SKM-1 treated with dmso at 0.1 percent for 144 hours (cell line): ENCODE results near the gene PVALB.
A peak's percentile ranks its signal among the peaks of the same experiment; 100 is the strongest.

Experiments
- DNase-seq: peaks from one replicate; lab custom pipeline; 2025; ENCODE audit not compliant: unreplicated experiment; lab: John Stamatoyannopoulos, UW

Gene PVALB

GRCh38 chr22:36815558-36816338 is 1.1 kb downstream of the PVALB start:
- no peak for DNase-seq

- DNase-seq, result no peak
These were observed 2.0 kb downstream of the PVALB start for GRCh38 chr22:36814801-36815200.

GRCh38 chr22:36811094-36811800 is 5.6 kb downstream of the PVALB start:
- no peak for DNase-seq

- no peak for DNase-seq
These were observed 7.5 kb downstream of the PVALB start for GRCh38 chr22:36809351-36809750.

GRCh38 chr22:36808721-36809344 is 8.0 kb downstream of the PVALB start:
- no peak for DNase-seq

GRCh38 chr22:36807627-36808026 is 9.2 kb downstream of the PVALB start:
- no peak for DNase-seq

- no peak for DNase-seq
These were observed 10.0 kb downstream of the PVALB start for GRCh38 chr22:36806835-36807234.

- no peak for DNase-seq
These were observed 13.5 kb downstream of the PVALB start for GRCh38 chr22:36803358-36803757.

- DNase-seq, result no peak
These were observed 18.2 kb downstream of the PVALB start for GRCh38 chr22:36798674-36799066.

- no peak for DNase-seq
These were observed 18.7 kb downstream of the PVALB start for GRCh38 chr22:36797911-36798673.

GRCh38 chr22:36797374-36797773 is 19.5 kb downstream of the PVALB start:
- no peak for DNase-seq

GRCh38 chr22:36796552-36797175 is 20.2 kb downstream of the PVALB start:
- DNase-seq, result no peak

GRCh38 chr22:36795633-36796032 is 21.2 kb downstream of the PVALB start:
- no peak for DNase-seq

- DNase-seq, result no peak
These were observed 26.2 kb downstream of the PVALB start for GRCh38 chr22:36790648-36791047.

- no peak for DNase-seq
These were observed 29.4 kb downstream of the PVALB start for GRCh38 chr22:36787204-36787988.

GRCh38 chr22:36783743-36784142 is 33.1 kb downstream of the PVALB start:
- DNase-seq, result no peak

- peak; percentile 70 for DNase-seq
These were observed 34.9 kb downstream of the PVALB start for GRCh38 chr22:36781656-36782627.

GRCh38 chr22:36778020-36778419 is 38.8 kb downstream of the PVALB start:
- DNase-seq, result no peak

GRCh38 chr22:36776722-36777121 is 40.1 kb downstream of the PVALB start:
- no peak for DNase-seq
